ENCODE data around the gene LRFN2.

LRFN2 gene

GRCh38 chr6:40587240-40588069, at the start of gene LRFN2:
Gene LRFN2 (minus strand): TSS chr6:40587364.
- DNase-seq, result peak; percentile 84

GRCh38 chr6:40634429-40634828, 47.3 kb upstream of the LRFN2 start:
- no peak for DNase-seq

- no peak for DNase-seq
These were observed 44.6 kb upstream of the LRFN2 start for GRCh38 chr6:40631744-40632143.

- DNase-seq, result no peak
These were observed 43.3 kb upstream of the LRFN2 start for GRCh38 chr6:40630488-40630887.

GRCh38 chr6:40630051-40630450, 42.9 kb upstream of the LRFN2 start:
- no peak for DNase-seq

GRCh38 chr6:40629463-40629862, 42.3 kb upstream of the LRFN2 start:
- DNase-seq, result no peak

- DNase-seq, result no peak
These were observed 40.2 kb upstream of the LRFN2 start for GRCh38 chr6:40627316-40627715.

- no peak for DNase-seq
These were observed 39.7 kb upstream of the LRFN2 start for GRCh38 chr6:40626886-40627285.

GRCh38 chr6:40623932-40624331, 36.8 kb upstream of the LRFN2 start:
- no peak for DNase-seq

- DNase-seq, result no peak
These were observed 36.0 kb upstream of the LRFN2 start for GRCh38 chr6:40623178-40623577.

GRCh38 chr6:40620574-40621240, 33.5 kb upstream of the LRFN2 start:
- no peak for DNase-seq

- no peak for DNase-seq
These were observed 27.5 kb upstream of the LRFN2 start for GRCh38 chr6:40614671-40615070.

- DNase-seq, result no peak
These were observed 24.7 kb upstream of the LRFN2 start for GRCh38 chr6:40611912-40612311.

- DNase-seq, result no peak
These were observed 24.3 kb upstream of the LRFN2 start for GRCh38 chr6:40611434-40611833.

- no peak for DNase-seq
These were observed 23.1 kb upstream of the LRFN2 start for GRCh38 chr6:40610229-40610628.

- DNase-seq, result no peak
These were observed 19.8 kb upstream of the LRFN2 start for GRCh38 chr6:40606981-40607380.

GRCh38 chr6:40606526-40606925, 19.4 kb upstream of the LRFN2 start:
- DNase-seq, result no peak

GRCh38 chr6:40604082-40604481, 16.9 kb upstream of the LRFN2 start:
- no peak for DNase-seq

- DNase-seq, result peak; percentile 42
These were observed 12.4 kb upstream of the LRFN2 start for GRCh38 chr6:40599555-40599954.

GRCh38 chr6:40598516-40598915, 11.4 kb upstream of the LRFN2 start:
- no peak for DNase-seq

GRCh38 chr6:40597301-40597700, 10.1 kb upstream of the LRFN2 start:
- no peak for DNase-seq

- DNase-seq, result no peak
These were observed 1.3 kb upstream of the LRFN2 start for GRCh38 chr6:40588480-40588879.

GRCh38 chr6:40588070-40588384, 863 bp upstream of the LRFN2 start:
- DNase-seq, result no peak

- no peak for DNase-seq
These were observed 579 bp downstream of the LRFN2 start for GRCh38 chr6:40586369-40587201.
